Measurements from ENCODE around the gene WRNIP1. TPM values are rescaled to one million over a fixed set of nuclear protein-coding genes. Genes with fewer than 3 reads are reported as not detected.

The WRNIP1 gene
- total and polyA plus RNA-seq, 9 of the 15 experiments (the other 6 are each of a cell fraction or from before 2014, with no cell fraction given): 13.2 to 63.6 (median 48.6) TPM

DNA sequence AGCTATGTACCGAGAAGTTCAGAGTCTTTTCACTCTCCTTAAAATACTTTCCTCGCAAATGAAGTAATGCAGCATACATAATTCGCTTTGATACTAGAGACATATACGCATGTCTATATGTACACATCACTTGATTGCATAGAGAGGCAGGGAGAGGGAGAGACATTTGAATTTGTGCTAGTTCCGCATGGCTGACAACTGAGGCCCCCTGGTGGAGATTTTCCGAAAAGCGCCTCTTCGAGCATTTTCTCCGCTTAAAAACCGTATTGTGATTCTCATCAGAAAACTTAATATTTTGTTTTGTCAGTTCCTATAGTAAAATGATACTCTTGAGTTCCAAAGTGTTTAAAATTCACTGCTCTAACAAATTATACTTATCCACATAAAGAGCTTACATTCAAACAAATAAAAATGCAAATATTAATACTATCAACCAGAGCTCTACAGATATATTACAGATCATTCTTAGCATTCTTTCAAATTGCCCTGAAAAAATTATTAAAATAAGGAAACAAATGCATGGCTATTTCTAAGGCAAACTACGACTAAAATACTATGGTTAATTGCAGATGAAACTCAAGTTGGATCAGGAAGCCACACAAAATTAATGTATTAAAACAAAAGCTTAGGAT, 15.1 kb upstream of the WRNIP1 start:
- peak overlapping the region; percentile 52 for H3K4me2 ChIP-seq (ENCODE audit: insufficient read depth, low read length)
- H3K36me3 ChIP-seq (ENCODE audit: control insufficient read depth, insufficient read depth, low read length): no peaks in the 10 kb centered on the region
- ATAC-seq (peak; percentile 77), DNase-seq (ENCODE audit: extremely low read depth in 1 of 4, low spot score in 3 of 4) (peak; percentile 69 to 87 (median 72)), FAIRE-seq (peak; percentile 88)
- no peaks in the 10 kb centered on the region for H4K20me1 ChIP-seq (replicated peaks; ENCODE audit: control insufficient read depth, insufficient read depth, low read length)
- WGBS (ENCODE audit: insufficient coverage, low coverage, missing lambda C conversion rate): 7% methylated on average over 11 of the region's 11 CpGs
- H3K79me2 ChIP-seq (ENCODE audit: control insufficient read depth, insufficient read depth, low read length): no peaks in the 10 kb centered on the region
- peaks cover 8 to 32% of the 10 kb centered on the region in 2 experiments for H3K4me1 ChIP-seq (replicated peaks in 1 of 2; ENCODE audit: control insufficient read depth in 2 of 2, insufficient read depth in 2 of 2, low read length in 2 of 2)
- no peak overlapping the region for H3K4me3 ChIP-seq
- H2AFZ ChIP-seq (ENCODE audit: low read depth, low read length): peak overlapping the region; percentile 92
- peak overlapping the region in 1 of 2 experiments; percentile 12; a peak in 1 of 4 replicates for H3K9ac ChIP-seq (ENCODE audit: insufficient read depth in 1 of 2, low read depth in 2 of 2, low read length in 2 of 2)
- BruUV-seq (replicated peaks): no TSS peak
- intact Hi-C loops (cut with micrococcal nuclease): loop anchor here (1.0 kb wide), 1 partner anchor 12 kb away; no protein-coding TSS in a partner anchor
- CTCF ChIA-PET (ENCODE audit: low intra/inter-chr PET ratio): interaction anchor here (0.8 to 1.9 kb wide), 2 partner anchors 12 to 17 kb away, joined by 3 to 8 read pairs; no protein-coding TSS in a partner anchor
- no peaks in the 10 kb centered on the region for H3K9me1 ChIP-seq (ENCODE audit: control insufficient read depth, insufficient read depth, low read length)
- no peak overlapping the region for H3K27ac ChIP-seq (ENCODE audit: extremely low read depth, low read depth, low read length)
- H3K27me3 ChIP-seq (ENCODE audit: control insufficient read depth in 2 of 2, insufficient read depth in 2 of 2, low read length in 2 of 2): no peaks in the 10 kb centered on the region
- H3K9me3 ChIP-seq (replicated peaks; ENCODE audit: control insufficient read depth, insufficient read depth, low read depth, low read length): no peaks in the 10 kb centered on the region
- in situ Hi-C loops (cut with MboI): no loop called here
- POLR2A ChIA-PET: interaction anchor here (1.0 to 1.5 kb wide), 6 partner anchors 11 to 407 kb away, joined by 3 to 4 read pairs (median 4); partner anchors contain the start of gene TUBB2A
- TF ChIP-seq ATF7 (IDR thresholded peaks at IDR 0.05) (peak; percentile 22; the same call in 1 of the 2 replicates), LEF1 (IDR thresholded peaks at IDR 0.05) (no peak), ELF1 (tag; IDR thresholded peaks at IDR 0.05) (peak; percentile 80), TEAD4 (IDR thresholded peaks at IDR 0.05; ENCODE audit: low read length) (peak; percentile 27; the same call in 1 of the 2 replicates), TEAD4 (CRISPR knock-in tag; IDR thresholded peaks at IDR 0.05; ENCODE audit: borderline replicate concordance) (no peak), JUND (IDR thresholded peaks at IDR 0.05; ENCODE audit: borderline replicate concordance, low read depth, low read length) (0 out of 2 replicates have a peak, but pooled peaks have one; percentile 24), JUND (tag; IDR thresholded peaks at IDR 0.05; ENCODE audit: borderline replicate concordance, low read depth, low read length) (0 out of 3 replicates have a peak, but pooled peaks have one; percentile 12), RFX1 (IDR thresholded peaks at IDR 0.05) (peak; percentile 10; the same call in 1 of the 2 replicates), KHSRP (IDR thresholded peaks at IDR 0.05) (no peak), ZSCAN29 (IDR thresholded peaks at IDR 0.05) (0 out of 2 replicates have a peak, but pooled peaks have one; percentile 58), EP400 (IDR thresholded peaks at IDR 0.05) (0 out of 2 replicates have a peak, but pooled peaks have one; percentile 6)
- TF ChIP-seq, protein P1, sequence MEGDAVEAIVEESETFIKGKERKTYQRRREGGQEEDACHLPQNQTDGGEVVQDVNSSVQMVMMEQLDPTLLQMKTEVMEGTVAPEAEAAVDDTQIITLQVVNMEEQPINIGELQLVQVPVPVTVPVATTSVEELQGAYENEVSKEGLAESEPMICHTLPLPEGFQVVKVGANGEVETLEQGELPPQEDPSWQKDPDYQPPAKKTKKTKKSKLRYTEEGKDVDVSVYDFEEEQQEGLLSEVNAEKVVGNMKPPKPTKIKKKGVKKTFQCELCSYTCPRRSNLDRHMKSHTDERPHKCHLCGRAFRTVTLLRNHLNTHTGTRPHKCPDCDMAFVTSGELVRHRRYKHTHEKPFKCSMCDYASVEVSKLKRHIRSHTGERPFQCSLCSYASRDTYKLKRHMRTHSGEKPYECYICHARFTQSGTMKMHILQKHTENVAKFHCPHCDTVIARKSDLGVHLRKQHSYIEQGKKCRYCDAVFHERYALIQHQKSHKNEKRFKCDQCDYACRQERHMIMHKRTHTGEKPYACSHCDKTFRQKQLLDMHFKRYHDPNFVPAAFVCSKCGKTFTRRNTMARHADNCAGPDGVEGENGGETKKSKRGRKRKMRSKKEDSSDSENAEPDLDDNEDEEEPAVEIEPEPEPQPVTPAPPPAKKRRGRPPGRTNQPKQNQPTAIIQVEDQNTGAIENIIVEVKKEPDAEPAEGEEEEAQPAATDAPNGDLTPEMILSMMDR (IDR thresholded peaks at IDR 0.05 in 2 of 3, conservative IDR thresholded peaks at IDR 0.05 in 1 of 3; ENCODE audit: insufficient read depth in 2 of 3, low read depth in 1 of 3, low read length in 3 of 3): peak; percentile 79 to 93 (median 90)
- TF ChIP-seq, protein P2, sequence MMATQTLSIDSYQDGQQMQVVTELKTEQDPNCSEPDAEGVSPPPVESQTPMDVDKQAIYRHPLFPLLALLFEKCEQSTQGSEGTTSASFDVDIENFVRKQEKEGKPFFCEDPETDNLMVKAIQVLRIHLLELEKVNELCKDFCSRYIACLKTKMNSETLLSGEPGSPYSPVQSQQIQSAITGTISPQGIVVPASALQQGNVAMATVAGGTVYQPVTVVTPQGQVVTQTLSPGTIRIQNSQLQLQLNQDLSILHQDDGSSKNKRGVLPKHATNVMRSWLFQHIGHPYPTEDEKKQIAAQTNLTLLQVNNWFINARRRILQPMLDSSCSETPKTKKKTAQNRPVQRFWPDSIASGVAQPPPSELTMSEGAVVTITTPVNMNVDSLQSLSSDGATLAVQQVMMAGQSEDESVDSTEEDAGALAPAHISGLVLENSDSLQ (IDR thresholded peaks at IDR 0.05): 0 out of 2 replicates have a peak, but pooled peaks have one; percentile 26
- TF ChIP-seq, protein P3, sequence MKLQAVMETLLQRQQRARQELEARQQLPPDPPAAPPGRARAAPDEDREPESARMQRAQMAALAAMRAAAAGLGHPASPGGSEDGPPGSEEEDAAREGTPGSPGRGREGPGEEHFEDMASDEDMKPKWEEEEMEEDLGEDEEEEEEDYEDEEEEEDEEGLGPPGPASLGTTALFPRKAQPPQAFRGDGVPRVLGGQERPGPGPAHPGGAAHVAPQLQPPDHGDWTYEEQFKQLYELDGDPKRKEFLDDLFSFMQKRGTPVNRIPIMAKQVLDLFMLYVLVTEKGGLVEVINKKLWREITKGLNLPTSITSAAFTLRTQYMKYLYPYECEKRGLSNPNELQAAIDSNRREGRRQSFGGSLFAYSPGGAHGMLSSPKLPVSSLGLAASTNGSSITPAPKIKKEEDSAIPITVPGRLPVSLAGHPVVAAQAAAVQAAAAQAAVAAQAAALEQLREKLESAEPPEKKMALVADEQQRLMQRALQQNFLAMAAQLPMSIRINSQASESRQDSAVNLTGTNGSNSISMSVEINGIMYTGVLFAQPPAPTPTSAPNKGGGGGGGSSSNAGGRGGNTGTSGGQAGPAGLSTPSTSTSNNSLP (IDR thresholded peaks at IDR 0.05; ENCODE audit: borderline replicate concordance, low read depth, low read length): 0 out of 2 replicates have a peak, but pooled peaks have one; percentile 18
- TF ChIP-seq, protein P4, sequence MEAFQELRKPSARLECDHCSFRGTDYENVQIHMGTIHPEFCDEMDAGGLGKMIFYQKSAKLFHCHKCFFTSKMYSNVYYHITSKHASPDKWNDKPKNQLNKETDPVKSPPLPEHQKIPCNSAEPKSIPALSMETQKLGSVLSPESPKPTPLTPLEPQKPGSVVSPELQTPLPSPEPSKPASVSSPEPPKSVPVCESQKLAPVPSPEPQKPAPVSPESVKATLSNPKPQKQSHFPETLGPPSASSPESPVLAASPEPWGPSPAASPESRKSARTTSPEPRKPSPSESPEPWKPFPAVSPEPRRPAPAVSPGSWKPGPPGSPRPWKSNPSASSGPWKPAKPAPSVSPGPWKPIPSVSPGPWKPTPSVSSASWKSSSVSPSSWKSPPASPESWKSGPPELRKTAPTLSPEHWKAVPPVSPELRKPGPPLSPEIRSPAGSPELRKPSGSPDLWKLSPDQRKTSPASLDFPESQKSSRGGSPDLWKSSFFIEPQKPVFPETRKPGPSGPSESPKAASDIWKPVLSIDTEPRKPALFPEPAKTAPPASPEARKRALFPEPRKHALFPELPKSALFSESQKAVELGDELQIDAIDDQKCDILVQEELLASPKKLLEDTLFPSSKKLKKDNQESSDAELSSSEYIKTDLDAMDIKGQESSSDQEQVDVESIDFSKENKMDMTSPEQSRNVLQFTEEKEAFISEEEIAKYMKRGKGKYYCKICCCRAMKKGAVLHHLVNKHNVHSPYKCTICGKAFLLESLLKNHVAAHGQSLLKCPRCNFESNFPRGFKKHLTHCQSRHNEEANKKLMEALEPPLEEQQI (IDR thresholded peaks at IDR 0.05): 0 out of 2 replicates have a peak, but pooled peaks have one; percentile 17
